Heart right ventricle (tissue), 16 donors: ENCODE data around the gene ABHD15. TPM values are rescaled to one million over a fixed set of nuclear protein-coding genes. Genes with fewer than 3 reads are reported as not detected.

Experiments used
- ATAC-seq, 8 donors: fragments of 200-7000 bp; cut with Tn5 transposase; one replicate each; pipeline ENCODE4 v1.9.1; 2020; ENCODE audit warnings: mild to moderate bottlenecking in 8 of 8, moderate library complexity in 8 of 8, moderate number of reproducible peaks in 1 of 8
- DNase-seq, 2 donors: peaks; one replicate each; pipeline ENCODE4 v3.0.0-alpha.2; 2020
- H3K27ac ChIP-seq, 10 donors: fragments of 200-600 bp; sonication (generic) in 2 of 10; one replicate each; pipeline versions ENCODE4 v1.5.0 to v1.8.0; 2020 to 2022; ENCODE audit warnings: mild to moderate bottlenecking in 3 of 10
- H3K27me3 ChIP-seq, 7 donors: fragments of 200-600 bp; one replicate each; pipeline ENCODE4 v1.8.0; 2021 to 2022; ENCODE audit warnings: mild to moderate bottlenecking in 2 of 7
- H3K36me3 ChIP-seq, 9 donors: fragments of 200-600 bp; sonication (generic) in 1 of 9; one replicate each; pipeline versions ENCODE4 v1.5.0 to v1.8.0; 2020 to 2022; ENCODE audit warnings: mild to moderate bottlenecking in 2 of 9
- H3K4me1 ChIP-seq, 9 donors: fragments of 200-600 bp; sonication (generic) in 1 of 9; one replicate each; pipeline versions ENCODE4 v1.5.0 to v1.8.0; 2020 to 2022; ENCODE audit warnings: mild to moderate bottlenecking in 4 of 9
- H3K4me3 ChIP-seq, 10 donors: fragments of 200-600 bp; sonication (generic) in 2 of 10; one replicate each; pipeline versions ENCODE4 v1.5.0 to v1.8.0; 2020 to 2022; ENCODE audit warnings: mild to moderate bottlenecking in 7 of 10, moderate library complexity in 2 of 10
- H3K9me3 ChIP-seq, 11 donors: fragments of 200-600 bp in 10 of 11; sonication (generic) in 2 of 11; one replicate each; pipeline versions ENCODE4 v1.5.0 to v1.8.0; 2013 to 2022; ENCODE audit warnings: mild to moderate bottlenecking in 2 of 11, control low read depth in 1 of 11, moderate library complexity in 1 of 11
- CTCF ChIP-seq, 9 donors: fragments of 200-600 bp; sonication (generic) in 2 of 9; IDR thresholded peaks; one replicate each; pipeline versions ENCODE4 v1.5.0 to v1.8.0; 2021 to 2022; ENCODE audit warnings: antibody characterized with exemption in 9 of 9, mild to moderate bottlenecking in 5 of 9, moderate library complexity in 1 of 9
- WGBS, 2 donors: extraction: QIAGEN DNeasy Blood & Tissue Kit; methylation state at CpG; one replicate each; pipeline ENCODE4 v1.1.7; 2013; ENCODE audit warnings: inconsistent platforms in 1 of 2; 5-methylcytosine and 5-hydroxymethylcytosine counted together
- intact Hi-C, 10 donors: fragments of 100-400 bp; cut with DNase I; formaldehyde crosslinking; loops; one replicate each; pipeline versions ENCODE4 v1.11.1 to v1.14.2; 2022
- polyA plus RNA-seq, 2 donors: library from polyadenylated mRNA; stranded (reverse); fragments of 200-250 nt; gene quantifications; one replicate each; pipeline ENCODE4 v1.2.3, GENCODE V29; 2013
- total RNA-seq, 10 donors: library from RNA; stranded (reverse); fragmentation: NEBNext Ultra II Directional in 3 of 10; extraction: Animal tissue kit (Norgen Biotek cat#: 25700) in 3 of 10; gene quantifications; one replicate each; pipeline versions ENCODE4 v1.2.1 to v1.2.4, GENCODE V29; 2021 to 2023
- donor health status: Arrhythmogenic right ventricular cardiomyopathy.
- donor health status: ischemic (EF 13 %, LVEDD 7.1; RV severe dilation, severe dysfunction).
- donor health status: healthy with polysubstance abuse.
- donor health status: DM: no; HTN: yes; CAD: no.
- donor health status: DM: no; HTN: no; CAD: no.
- donor health status: ischemic (EF 25% LVEDD 6.9; RV normal size, moderate dysfunction).
- donor health status: ischemic (EF 25% LVEDD 5.7; RV mildly dilated, moderate dysfunction).
- donor health status: healthy.
- donor health status: DM: yes; HTN: yes; CAD: no.
- donor health status: Ischemic cardiomyopathy.
- donor health status: ischemic (EF 35%, LVEDD 5.7; RV mildly dilated, moderate dysfunction).
- donor health status: nonischemic (EF 11% LVEDD 7.7; RV severe dilation, severe dysfunction).
- donor health status: DM: yes; HTN: yes; CAD: no.
- donor health status: PGD.
- donor health status: ischemic (EF 29% LVEDD 5.4; RV normal size, mild dysfunction).
- donor health status: nonischemic (EF 23%, LVEDD 6.1; RV moderate dilation, normal function).

ABHD15 gene
- total and polyA plus RNA-seq, 12 donors, result 3.5 to 9.0 (median 5.6) TPM

- intact Hi-C loops, result loop anchor here in 1 of 10 donors (10.0 kb wide), 1 partner anchor 51 kb away; the partner anchor contains the start of gene CORO6
- no peak for ATAC-seq
- TF ChIP-seq CTCF (IDR thresholded peaks at IDR 0.05), result no peak
- Histone ChIP-seq H3K27me3 (no peaks in the 10 kb centered on the region), H3K4me1 (peaks cover 14 to 54% (median 31%) of the 10 kb centered on the region in 9 donors), H3K9me3 (no peaks in the 10 kb centered on the region), H3K4me3 (no peak overlapping the region), H3K27ac (no peak overlapping the region), H3K36me3 (peaks cover 3 to 70% (median 37%) of the 10 kb centered on the region in 9 donors)
- peak in 1 of 2 donors; percentile 6 for DNase-seq
- 87 to 88% methylated on average over 14 of the region's 14 CpGs for WGBS, 2 donors
Measured at GRCh38 chr17:29573871-29574731, 7.3 kb upstream of the ABHD15 start.

DNA sequence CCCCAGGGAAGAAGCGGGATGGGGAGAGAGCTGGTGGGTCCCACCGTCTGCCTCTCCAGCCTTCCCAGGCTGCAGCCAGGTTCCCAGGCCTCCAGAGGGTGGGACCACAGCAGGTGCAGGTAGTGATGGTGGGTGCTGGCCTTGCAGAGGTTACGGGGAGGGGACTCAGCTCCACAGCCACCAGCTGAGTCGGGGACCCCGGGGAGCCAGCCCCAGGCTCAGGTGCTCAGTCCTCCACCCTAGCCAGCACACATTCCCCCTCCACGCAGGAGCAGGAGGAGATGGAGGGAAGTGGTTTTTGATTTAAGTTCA is 6.7 kb upstream of the ABHD15 start:
- H3K4me1 ChIP-seq, result peaks cover 14 to 57% (median 36%) of the 10 kb centered on the region in 9 donors
- TF ChIP-seq CTCF (IDR thresholded peaks at IDR 0.05), result no peak
- DNase-seq (no peak), ATAC-seq (no peak)
- WGBS, 2 donors, result 86 to 90% methylated on average over 6 of the region's 6 CpGs
- intact Hi-C loops, result loop anchor here in 1 of 10 donors (10.0 kb wide), 1 partner anchor 51 kb away; the partner anchor contains the start of gene CORO6
- no peaks in the 10 kb centered on the region for H3K9me3 ChIP-seq
- peak overlapping the region in 1 of 10 donors; percentile 71 for H3K27ac ChIP-seq
- H3K36me3 ChIP-seq, result peaks cover 3 to 64% (median 37%) of the 10 kb centered on the region in 9 donors
- H3K4me3 ChIP-seq, result no peak overlapping the region
- no peaks in the 10 kb centered on the region for H3K27me3 ChIP-seq

DNA sequence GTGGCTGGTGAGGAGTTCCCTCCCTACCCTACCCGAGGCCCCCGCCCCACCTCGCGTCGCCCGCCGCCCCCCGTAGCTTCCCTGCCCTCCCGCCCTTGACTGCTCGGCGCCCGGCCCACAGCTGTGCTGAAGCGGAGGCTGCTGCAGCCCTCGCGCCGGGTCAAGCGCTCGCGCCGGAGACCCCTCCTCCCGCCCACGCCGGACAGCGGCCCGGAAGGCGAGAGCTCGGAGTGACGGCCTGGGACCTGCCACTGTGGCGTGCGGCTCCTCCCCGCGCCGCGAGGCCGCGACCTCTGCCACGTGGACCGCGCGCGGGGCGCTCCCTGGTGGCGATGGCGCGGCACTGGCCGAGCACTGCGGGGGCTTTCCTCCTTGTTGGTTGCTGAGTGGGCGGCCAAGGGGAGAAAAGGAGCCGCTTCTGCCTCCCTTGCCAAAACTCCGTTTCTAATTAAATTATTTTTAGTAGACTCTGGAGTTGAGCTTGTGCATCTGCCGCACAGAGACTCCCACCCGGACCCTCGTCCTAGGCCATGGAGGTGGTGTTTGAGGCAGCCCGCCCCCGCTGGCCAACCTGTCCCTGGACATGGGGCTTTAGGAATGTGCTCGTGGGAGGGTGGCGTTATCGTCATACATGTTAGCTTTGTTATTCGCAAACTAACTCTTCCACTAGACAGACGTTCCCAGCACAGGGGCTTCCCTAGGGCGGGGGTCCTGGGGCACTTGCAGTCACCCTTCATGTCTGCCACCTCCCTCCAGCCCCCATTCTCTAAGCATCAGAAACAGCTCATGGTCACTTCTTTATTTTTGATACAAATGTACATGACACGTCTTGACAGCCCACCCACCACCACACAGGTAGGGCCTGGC is 6.1 kb upstream of the ABHD15 start:
- peak; percentile 67 to 91 (median 81) for TF ChIP-seq CTCF (IDR thresholded peaks at IDR 0.05)
- Histone ChIP-seq H3K9me3 (no peaks in the 10 kb centered on the region), H3K4me3 (peak overlapping the region in 9 of 10 donors; percentile 20 to 50 (median 40)), H3K4me1 (peaks cover 14 to 58% (median 36%) of the 10 kb centered on the region in 9 donors), H3K36me3 (peaks cover 3 to 58% (median 37%) of the 10 kb centered on the region in 9 donors), H3K27ac (peak overlapping the region in 9 of 10 donors; percentile 56 to 76 (median 69)), H3K27me3 (no peaks in the 10 kb centered on the region)
- ATAC-seq, result peak; percentile 37 to 68 (median 62)
- 14 to 19% methylated on average over 54 to 62 of the region's 62 CpGs for WGBS, 2 donors
- intact Hi-C loops, result loop anchor here in 1 of 10 donors (10.0 kb wide), 1 partner anchor 52 kb away; the partner anchor contains the start of gene CORO6
- DNase-seq, result peak; percentile 72 to 78
